GM18526 (cell line): ENCODE results near the gene SPATA19.

Experiments used
- POLR2A ChIP-seq: IDR thresholded peaks from 3 replicates; pipeline ENCODE4 v1.6.1; 2011; ENCODE audit not compliant: insufficient read length; ENCODE audit errors: extremely low read depth

Gene SPATA19

GRCh38 chr11:133828871-133829270 is 16.4 kb downstream of the SPATA19 start:
- no peak for TF ChIP-seq POLR2A

DNA sequence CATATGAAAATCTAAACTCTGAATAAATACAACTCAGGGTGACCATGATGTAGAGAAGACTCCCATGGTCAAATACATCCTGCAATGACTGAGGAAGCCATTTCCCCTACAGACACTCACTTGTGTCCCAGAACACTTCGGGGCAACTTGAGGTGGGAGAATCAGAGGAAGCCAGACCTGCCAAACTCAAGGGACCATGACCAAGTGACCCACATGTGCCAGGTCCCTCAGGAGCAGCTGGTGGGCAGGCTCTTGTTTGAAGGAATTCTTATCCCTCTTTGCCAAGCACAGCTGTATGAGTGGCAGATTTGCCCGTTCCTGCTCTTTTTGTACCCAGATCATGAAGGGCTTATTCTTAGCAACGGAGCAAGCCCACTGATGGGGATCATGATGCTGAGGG is 17.8 kb downstream of the SPATA19 start:
- TF ChIP-seq POLR2A, result no peak

GRCh38 chr11:133826866-133827265 is 18.4 kb downstream of the SPATA19 start:
- no peak for TF ChIP-seq POLR2A

DNA sequence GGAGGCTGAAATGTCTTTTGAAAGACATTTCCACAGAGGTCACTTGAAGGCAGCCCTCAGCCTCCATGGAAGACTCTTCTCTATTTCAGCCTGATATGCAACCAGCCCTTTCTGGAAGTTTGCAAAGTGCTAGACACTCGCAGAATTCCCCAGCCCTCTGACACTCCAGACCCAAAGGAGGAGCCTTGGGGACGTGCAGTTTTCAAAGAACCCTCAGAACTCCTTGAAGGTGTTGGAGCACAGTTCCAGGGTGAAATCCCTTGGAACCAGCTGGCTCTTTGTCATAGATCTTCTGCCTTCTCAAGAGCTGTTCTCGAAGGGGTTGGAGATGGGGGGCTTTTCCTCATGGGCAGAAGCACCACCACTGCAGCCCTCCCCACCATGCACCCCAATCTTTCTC is 19.6 kb downstream of the SPATA19 start:
- TF ChIP-seq POLR2A, result no peak

GRCh38 chr11:133825156-133825555 is 20.2 kb downstream of the SPATA19 start:
- no peak for TF ChIP-seq POLR2A

DNA sequence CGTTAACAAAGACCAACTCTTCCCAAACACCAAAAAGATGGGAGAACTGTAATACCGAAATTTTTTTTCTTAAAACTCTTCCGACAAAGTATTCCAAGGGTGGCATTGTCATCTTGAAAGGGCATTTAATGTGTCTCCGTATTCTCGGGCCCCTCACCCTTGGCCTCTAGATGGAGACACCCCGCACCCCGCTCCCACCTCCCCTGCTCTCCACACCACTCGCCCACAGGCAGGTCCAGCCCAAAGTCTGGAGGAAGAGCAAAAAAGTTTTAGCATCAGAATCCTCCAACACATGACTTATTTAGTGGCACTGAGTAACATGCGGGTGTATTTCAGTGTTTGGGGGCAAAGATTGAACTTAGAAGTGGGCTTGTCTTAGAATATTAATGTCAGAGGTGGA is 20.7 kb downstream of the SPATA19 start:
- TF ChIP-seq POLR2A, result no peak

DNA sequence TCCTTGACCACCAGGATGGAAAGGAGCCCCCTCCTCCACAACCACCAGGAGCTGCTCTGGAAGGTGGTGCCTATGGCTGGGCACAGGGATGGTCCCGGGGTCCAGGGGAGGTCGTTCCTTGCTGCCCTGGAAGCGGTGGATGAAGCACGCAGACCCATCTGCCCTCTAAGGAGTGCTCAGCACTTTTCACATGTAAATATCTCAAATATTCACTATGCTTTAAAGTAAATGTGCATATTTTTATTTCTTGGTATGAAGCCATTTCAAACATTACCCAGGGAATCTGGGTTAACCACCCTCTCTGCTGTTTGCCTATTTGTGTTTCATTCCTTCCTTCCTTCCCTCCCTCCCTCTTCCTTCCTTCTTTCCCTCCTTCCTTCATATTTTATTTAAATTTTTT is 21.7 kb downstream of the SPATA19 start:
- TF ChIP-seq POLR2A, result no peak

DNA sequence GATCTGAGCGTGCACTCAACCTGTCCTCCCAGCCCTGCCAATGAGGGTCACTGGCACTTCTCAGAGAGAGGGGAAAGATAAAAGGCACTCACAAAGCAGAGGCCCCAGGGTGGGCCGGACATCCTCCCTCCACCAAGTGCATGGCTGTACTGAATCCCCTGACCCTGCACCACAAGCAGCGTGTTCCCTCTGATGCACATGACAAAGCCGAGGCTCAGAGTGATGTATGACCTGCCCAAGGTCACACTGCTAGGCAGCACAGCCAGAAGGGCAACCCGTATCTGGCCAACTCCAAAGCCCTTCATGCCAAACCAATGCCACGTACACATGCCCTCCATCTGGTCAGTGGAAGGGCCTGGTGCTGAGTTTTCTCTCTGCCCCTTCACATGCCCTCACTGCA is 22.1 kb downstream of the SPATA19 start:
- no peak for TF ChIP-seq POLR2A

GRCh38 chr11:133821776-133822175 is 23.5 kb downstream of the SPATA19 start:
- TF ChIP-seq POLR2A, result no peak

- no peak for TF ChIP-seq POLR2A
Observed at GRCh38 chr11:133819746-133820315, 25.5 kb downstream of the SPATA19 start.

- TF ChIP-seq POLR2A, result no peak
Observed at GRCh38 chr11:133819114-133819513, 26.2 kb downstream of the SPATA19 start.

DNA sequence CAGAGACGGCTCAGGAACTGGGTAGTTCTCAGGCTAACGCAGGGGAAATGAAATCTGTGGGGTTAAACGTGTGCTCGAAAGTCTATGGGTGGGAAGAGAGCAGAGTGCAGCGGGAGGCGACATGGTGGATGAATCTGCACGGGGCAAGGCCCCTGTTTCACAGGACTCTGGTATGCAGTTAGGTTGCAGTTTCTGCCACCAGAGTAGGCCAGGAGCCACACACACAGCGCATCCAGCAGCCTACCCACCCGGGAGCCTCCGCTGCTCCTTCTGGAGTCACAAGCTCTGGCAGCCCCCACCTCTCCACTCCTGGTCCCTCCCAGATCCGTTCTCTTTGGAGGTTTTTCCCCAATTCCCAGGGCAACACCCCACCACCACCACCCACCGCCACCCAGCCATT is 27.0 kb downstream of the SPATA19 start:
- no peak for TF ChIP-seq POLR2A

DNA sequence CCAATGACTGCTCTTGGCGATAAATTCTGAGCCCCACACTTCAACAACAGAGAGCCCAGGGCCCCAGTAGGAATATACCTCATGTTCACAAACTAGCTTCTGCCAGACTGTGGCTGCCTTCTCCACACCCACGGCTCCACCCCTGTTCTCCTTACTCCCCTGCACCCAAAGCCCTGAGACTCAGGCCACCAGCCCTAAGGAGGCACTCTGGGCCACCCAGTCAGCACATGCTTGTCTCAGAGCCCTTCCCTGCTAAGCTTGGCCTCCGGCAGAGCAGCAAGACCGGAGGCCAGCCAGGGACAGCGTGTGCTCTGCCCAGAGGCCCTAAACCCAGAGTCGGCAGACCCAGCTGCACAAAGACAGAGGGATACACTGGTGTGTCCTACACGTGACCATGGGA is 27.9 kb downstream of the SPATA19 start:
- TF ChIP-seq POLR2A, result no peak

GRCh38 chr11:133816146-133816870 is 29.0 kb downstream of the SPATA19 start:
- no peak for TF ChIP-seq POLR2A

- TF ChIP-seq POLR2A, result no peak
Observed at GRCh38 chr11:133815636-133816035, 29.7 kb downstream of the SPATA19 start.

DNA sequence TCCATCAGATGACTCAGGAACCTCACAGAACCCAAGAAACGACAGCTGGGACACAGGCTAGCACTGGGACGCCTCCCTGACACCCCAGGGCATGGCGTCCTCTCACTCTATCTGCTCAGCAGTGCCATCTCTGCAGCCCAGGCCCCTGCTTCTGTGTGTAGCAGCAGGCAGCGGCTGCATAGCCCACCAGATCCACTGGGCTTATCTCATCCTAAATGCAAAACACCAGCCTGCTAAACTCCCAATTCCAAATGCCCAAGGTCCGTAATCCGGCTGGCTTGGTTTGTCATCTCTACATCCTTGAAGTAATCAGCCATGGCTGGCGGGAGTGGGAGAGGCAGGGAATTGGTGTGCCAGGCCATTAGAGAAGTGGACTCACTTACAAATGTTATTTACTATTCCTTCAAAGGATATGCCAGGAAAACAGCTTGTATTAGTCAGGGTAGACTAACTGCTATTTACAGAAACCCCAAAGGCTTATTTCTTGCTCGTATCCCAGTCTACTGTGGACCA is 30.7 kb downstream of the SPATA19 start:
- no peak for TF ChIP-seq POLR2A
